WTC11 (cell line): Measurements from ENCODE around the gene EEF2. TPM values are rescaled to one million over a fixed set of nuclear protein-coding genes. Genes with fewer than 3 reads are reported as not detected.

Experiments used
- ARID4B ChIP-seq: sonication (generic); formaldehyde crosslinking; IDR thresholded peaks from 2 replicates; pipeline ENCODE4 v1.8.0; 2023; ENCODE audit warnings: missing genetic modification reagents, mild to moderate bottlenecking, borderline replicate concordance
- ATF1 ChIP-seq: sonication (generic); formaldehyde crosslinking; IDR thresholded peaks from 2 replicates; pipeline ENCODE4 v1.8.1; 2023; ENCODE audit warnings: mild to moderate bottlenecking, moderate library complexity, missing genetic modification reagents
- EMX1 ChIP-seq: fragments of 250-450 bp; sonication (Bioruptor Pico); IDR thresholded peaks from 2 replicates; pipeline ENCODE4 v1.8.0; 2021; ENCODE audit warnings: mild to moderate bottlenecking
- FOXK1 ChIP-seq: sonication (generic); formaldehyde crosslinking; IDR thresholded peaks from 2 replicates; pipeline ENCODE4 v1.8.0; 2022; ENCODE audit warnings: mild to moderate bottlenecking, moderate library complexity, missing genetic modification reagents
- FOXP1 ChIP-seq: sonication (generic); formaldehyde crosslinking; IDR thresholded peaks from 2 replicates; pipeline ENCODE4 v1.8.0; 2022; ENCODE audit warnings: missing genetic modification reagents, mild to moderate bottlenecking, moderate library complexity, borderline replicate concordance
- HMGXB4 ChIP-seq: sonication (generic); formaldehyde crosslinking; IDR thresholded peaks from 2 replicates; pipeline ENCODE4 v1.8.1; 2023; ENCODE audit warnings: mild to moderate bottlenecking, moderate library complexity, missing genetic modification reagents
- KAT7 ChIP-seq: sonication (generic); formaldehyde crosslinking; IDR thresholded peaks from 2 replicates; pipeline ENCODE4 v1.8.1; 2023; ENCODE audit warnings: missing genetic modification reagents, mild to moderate bottlenecking, borderline replicate concordance
- NR2C2 ChIP-seq: sonication (generic); formaldehyde crosslinking; IDR thresholded peaks from 2 replicates; pipeline ENCODE4 v1.8.0; 2022; ENCODE audit warnings: mild to moderate bottlenecking, missing genetic modification reagents
- PRDM15 ChIP-seq: sonication (generic); formaldehyde crosslinking; IDR thresholded peaks from 2 replicates; pipeline ENCODE4 v1.8.0; 2022; ENCODE audit warnings: missing genetic modification reagents
- ZNF425 ChIP-seq: fragments of 250-450 bp; sonication (Bioruptor Pico); conservative IDR thresholded peaks from 2 replicates; pipeline ENCODE4 v1.9.0; 2021; ENCODE audit warnings: mild to moderate bottlenecking
- total RNA-seq: library from RNA; stranded (reverse); gene quantifications from 3 replicates; pipeline ENCODE4 v1.2.3, GENCODE V29; 2021
- TF ChIP-seq, protein P1 (sequence below): sonication (generic); formaldehyde crosslinking; IDR thresholded peaks from 2 replicates; pipeline ENCODE4 v1.8.1; 2023; ENCODE audit warnings: mild to moderate bottlenecking, missing genetic modification reagents
- TF ChIP-seq, protein P2 (sequence below): sonication (generic); formaldehyde crosslinking; IDR thresholded peaks from 2 replicates; pipeline ENCODE4 v1.8.1; 2022; ENCODE audit warnings: missing genetic modification reagents, borderline replicate concordance

Gene EEF2
- total RNA-seq, 1 experiment from 2014 or later, result 3,572 TPM

GRCh38 chr19:3970808-3971598 is 14.3 kb downstream of the EEF2 start, which contains the start of gene DAPK3 (continued):
- TF ChIP-seq ZNF425 (CRISPR knock-in tag) (peak; percentile 88), KAT7 (CRISPR knock-in tag) (0 out of 2 replicates have a peak, but pooled peaks have one; percentile 74), NR2C2 (no peak), ARID4B (CRISPR knock-in tag) (no peak; the same call in 1 of the 2 replicates), PRDM15 (CRISPR knock-in tag) (no peak), FOXP1 (CRISPR knock-in tag) (peak; percentile 67), FOXK1 (CRISPR knock-in tag) (peak; percentile 75), ATF1 (CRISPR knock-in tag) (no peak), HMGXB4 (CRISPR knock-in tag) (no peak), EMX1 (CRISPR knock-in tag) (peak; percentile 85)
- TF ChIP-seq, protein P1, sequence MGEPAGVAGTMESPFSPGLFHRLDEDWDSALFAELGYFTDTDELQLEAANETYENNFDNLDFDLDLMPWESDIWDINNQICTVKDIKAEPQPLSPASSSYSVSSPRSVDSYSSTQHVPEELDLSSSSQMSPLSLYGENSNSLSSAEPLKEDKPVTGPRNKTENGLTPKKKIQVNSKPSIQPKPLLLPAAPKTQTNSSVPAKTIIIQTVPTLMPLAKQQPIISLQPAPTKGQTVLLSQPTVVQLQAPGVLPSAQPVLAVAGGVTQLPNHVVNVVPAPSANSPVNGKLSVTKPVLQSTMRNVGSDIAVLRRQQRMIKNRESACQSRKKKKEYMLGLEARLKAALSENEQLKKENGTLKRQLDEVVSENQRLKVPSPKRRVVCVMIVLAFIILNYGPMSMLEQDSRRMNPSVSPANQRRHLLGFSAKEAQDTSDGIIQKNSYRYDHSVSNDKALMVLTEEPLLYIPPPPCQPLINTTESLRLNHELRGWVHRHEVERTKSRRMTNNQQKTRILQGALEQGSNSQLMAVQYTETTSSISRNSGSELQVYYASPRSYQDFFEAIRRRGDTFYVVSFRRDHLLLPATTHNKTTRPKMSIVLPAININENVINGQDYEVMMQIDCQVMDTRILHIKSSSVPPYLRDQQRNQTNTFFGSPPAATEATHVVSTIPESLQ, result no peak
- TF ChIP-seq, protein P2, sequence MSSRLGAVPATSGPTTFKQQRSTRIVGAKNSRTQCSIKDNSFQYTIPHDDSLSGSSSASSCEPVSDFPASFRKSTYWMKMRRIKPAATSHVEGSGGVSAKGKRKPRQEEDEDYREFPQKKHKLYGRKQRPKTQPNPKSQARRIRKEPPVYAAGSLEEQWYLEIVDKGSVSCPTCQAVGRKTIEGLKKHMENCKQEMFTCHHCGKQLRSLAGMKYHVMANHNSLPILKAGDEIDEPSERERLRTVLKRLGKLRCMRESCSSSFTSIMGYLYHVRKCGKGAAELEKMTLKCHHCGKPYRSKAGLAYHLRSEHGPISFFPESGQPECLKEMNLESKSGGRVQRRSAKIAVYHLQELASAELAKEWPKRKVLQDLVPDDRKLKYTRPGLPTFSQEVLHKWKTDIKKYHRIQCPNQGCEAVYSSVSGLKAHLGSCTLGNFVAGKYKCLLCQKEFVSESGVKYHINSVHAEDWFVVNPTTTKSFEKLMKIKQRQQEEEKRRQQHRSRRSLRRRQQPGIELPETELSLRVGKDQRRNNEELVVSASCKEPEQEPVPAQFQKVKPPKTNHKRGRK (CRISPR knock-in tag), result 0 out of 2 replicates have a peak, but pooled peaks have one; percentile 24
